Middle frontal gyrus (tissue), 1 donor: ENCODE results near the gene PRPF40A.

Experiments used
- DNase-seq: peaks from one replicate; pipeline ENCODE4 v3.0.0-alpha.2; 2015; ENCODE audit warnings: low spot score; ENCODE audit errors: extremely low spot score

The PRPF40A gene

GRCh38 chr2:152620985-152621384 lies 96.3 kb downstream of the PRPF40A start:
- no peak for DNase-seq

DNA sequence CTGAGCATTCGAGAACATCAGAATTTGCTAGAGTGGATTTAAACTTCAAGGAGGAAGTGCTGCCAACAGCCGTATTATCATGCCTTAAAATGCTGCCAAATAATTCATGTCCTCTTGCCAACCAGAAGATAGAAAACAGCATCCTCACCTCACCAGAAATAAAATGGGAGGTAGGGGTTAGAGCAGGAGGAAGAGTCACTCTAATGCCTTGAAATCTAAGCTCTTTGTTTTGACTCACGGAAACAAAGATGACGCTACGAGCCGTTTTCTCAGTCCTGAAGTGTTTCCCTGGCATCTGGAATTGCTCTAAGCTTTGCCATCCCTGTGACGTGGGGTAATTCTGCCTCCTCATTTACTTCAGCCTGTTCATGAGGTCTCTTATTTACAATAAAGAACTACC lies 97.1 kb downstream of the PRPF40A start:
- DNase-seq = no peak

- DNase-seq = no peak
Measured at GRCh38 chr2:152618193-152618564, 99.1 kb downstream of the PRPF40A start.

GRCh38 chr2:152617456-152618192 lies 99.6 kb downstream of the PRPF40A start:
- no peak for DNase-seq

GRCh38 chr2:152615177-152615576 lies 102.1 kb downstream of the PRPF40A start:
- no peak for DNase-seq

DNA sequence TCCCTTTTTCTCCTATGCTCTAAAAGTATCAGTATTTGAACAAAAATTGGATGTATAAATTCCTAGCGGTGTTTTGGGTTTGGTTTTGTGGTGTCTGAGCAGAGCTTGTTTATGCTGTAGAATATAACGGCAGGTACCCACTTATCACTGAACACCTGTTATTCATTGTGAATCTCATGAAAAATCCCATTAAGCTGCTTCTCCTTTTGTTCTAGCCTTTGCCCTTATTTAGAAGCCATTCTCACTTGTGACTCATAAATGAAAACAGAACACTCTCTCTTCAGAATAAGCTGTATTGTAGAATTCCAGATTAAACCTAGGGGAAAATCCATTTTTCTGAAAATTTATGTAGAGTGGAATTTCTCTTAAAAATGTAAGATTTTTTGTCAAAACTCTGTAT lies 104.0 kb downstream of the PRPF40A start:
- DNase-seq = no peak

- DNase-seq = no peak
Measured at GRCh38 chr2:152611458-152612231, 105.6 kb downstream of the PRPF40A start.

- DNase-seq = no peak
Measured at GRCh38 chr2:152609699-152610098, 107.6 kb downstream of the PRPF40A start.

DNA sequence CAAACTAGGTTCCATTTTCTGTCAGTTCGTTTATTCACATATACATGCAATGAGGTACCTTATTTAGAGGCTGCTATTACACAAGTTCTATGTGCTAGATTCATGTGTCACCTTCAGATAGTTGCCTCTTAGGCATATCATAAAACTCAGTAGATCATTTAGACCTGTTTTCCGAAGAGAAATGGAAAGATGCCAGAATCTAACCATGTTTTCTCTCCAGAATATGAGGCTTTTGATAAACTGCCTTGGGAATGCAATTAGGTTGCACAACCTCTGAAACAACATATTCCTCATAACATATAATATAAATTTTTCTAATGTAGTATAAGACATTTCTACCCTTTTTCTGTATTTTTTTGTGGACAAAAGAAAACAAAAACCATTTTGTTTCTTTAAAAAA lies 108.1 kb downstream of the PRPF40A start:
- DNase-seq = no peak

DNA sequence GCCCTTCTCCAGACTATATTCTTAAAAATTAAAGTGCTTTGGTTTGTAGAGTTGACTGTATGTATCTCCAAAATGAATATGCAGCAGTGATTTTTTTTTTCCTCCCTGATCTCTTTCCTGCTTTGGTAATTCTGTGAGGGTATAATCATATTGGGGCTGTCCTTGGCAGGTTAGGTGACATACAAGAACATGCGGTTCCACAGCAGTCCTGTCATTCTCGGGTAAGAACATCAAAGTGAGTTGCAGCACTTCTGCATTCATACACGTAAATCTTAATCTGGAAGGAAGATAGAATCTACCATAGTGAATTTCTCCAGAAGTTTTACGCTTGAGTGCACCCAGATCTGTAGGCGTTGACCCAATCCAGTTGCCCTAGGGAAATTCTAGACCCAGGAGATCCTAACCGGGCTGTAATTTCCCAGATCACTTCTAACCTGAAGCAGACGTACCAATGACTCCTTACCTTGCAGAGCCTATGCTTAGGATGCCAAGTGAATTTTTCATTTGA lies 109.4 kb downstream of the PRPF40A start:
- DNase-seq = no peak

DNA sequence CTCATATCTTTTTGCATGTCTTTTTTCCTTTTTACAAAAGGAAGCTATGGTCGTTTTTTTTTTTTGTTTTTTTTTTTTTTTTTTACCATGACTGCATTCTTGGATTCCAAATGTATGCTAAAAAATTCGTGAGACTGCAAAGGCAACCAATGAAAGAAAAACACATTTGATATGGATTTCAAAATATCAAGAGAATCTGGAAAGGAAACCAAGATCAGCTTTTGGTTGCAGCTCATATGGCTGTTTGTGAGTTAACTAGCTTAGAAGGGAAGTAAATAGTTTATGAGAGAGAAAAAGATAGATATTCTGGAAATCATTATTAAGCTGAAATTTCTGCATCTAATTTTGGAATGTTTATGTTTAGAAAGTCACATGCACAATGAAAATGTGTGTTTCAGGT lies 110.3 kb downstream of the PRPF40A start:
- no peak for DNase-seq

- no peak for DNase-seq
Measured at GRCh38 chr2:152606081-152606480, 111.2 kb downstream of the PRPF40A start.

DNA sequence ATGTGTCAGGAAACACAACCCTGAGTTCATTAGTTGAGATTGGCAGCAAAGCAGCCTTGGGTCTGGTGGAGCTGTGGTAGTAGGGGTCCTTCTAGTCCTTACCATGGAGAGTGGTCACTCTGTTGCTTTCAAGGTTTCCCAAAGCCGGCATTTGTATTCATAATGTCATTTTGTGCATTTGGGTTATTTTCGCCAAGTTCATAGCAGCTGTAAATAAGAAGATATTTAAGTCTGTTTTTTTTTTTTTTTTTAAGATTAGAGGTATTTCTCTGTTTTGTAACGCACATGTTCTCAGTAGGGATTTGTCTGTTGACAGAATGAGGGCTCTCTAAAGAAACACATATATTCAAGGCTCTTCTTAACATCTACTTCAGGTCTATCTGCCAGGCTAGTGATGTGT lies 114.1 kb downstream of the PRPF40A start:
- no peak for DNase-seq

DNA sequence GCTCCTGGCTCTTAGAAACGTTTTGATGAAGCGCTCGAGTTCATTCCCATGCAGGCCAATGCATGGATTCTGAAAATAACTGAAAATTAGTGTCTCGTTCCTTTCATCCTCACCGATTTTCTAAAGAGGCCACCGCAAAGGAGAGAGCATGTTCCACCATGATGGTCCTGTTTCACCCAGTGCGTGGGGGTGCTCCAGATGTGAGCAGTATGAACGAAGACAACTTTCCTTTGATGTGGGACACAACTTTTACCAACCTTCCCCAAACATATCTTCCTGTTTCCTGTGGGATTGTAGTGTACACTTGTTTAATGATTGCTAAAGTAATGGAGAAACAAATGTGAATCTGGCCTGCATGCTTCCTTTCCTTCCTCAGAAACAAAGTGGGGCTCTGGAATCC lies 114.5 kb downstream of the PRPF40A start:
- DNase-seq = no peak
